ENCODE data around the gene PALMD.

PALMD gene

GRCh38 chr1:99621340-99621901 is 24.5 kb upstream of the PALMD start:
- no peaks in the 10 kb centered on the region for H3K36me3 Mint-ChIP-seq (ENCODE audit: low read depth)
- H3K9me3 Mint-ChIP-seq = no peaks in the 10 kb centered on the region
- H3K27ac Mint-ChIP-seq = no peak overlapping the region
- H3K27me3 Mint-ChIP-seq = no peaks in the 10 kb centered on the region
- H3K4me1 Mint-ChIP-seq = no peaks in the 10 kb centered on the region
- H3K4me3 Mint-ChIP-seq = no peak overlapping the region
- no peak for ATAC-seq
- DNase-seq = no peak

- ATAC-seq (no peak), DNase-seq (no peak)
- Mint-ChIP-seq H3K27ac (no peak overlapping the region), H3K4me3 (no peak overlapping the region), H3K36me3 (ENCODE audit: low read depth) (no peaks in the 10 kb centered on the region), H3K4me1 (no peaks in the 10 kb centered on the region), H3K27me3 (no peaks in the 10 kb centered on the region), H3K9me3 (no peaks in the 10 kb centered on the region)
These were observed 23.1 kb upstream of the PALMD start for GRCh38 chr1:99622702-99623347.

- Mint-ChIP-seq H3K27me3 (no peaks in the 10 kb centered on the region), H3K4me1 (no peaks in the 10 kb centered on the region), H3K9me3 (no peaks in the 10 kb centered on the region), H3K36me3 (ENCODE audit: low read depth) (no peaks in the 10 kb centered on the region), H3K4me3 (no peak overlapping the region), H3K27ac (no peak overlapping the region)
- DNase-seq (no peak), ATAC-seq (no peak)
These were observed 22.4 kb upstream of the PALMD start for GRCh38 chr1:99623554-99623953.

- Mint-ChIP-seq H3K27me3 (peaks cover 3% of the 10 kb centered on the region), H3K36me3 (ENCODE audit: low read depth) (no peaks in the 10 kb centered on the region), H3K27ac (no peak overlapping the region), H3K4me3 (no peak overlapping the region), H3K4me1 (no peaks in the 10 kb centered on the region), H3K9me3 (no peaks in the 10 kb centered on the region)
- ATAC-seq (no peak), DNase-seq (no peak)
These were observed 18.3 kb upstream of the PALMD start for GRCh38 chr1:99627615-99628014.

- no peak for DNase-seq
- Mint-ChIP-seq H3K36me3 (ENCODE audit: low read depth) (no peaks in the 10 kb centered on the region), H3K4me1 (no peaks in the 10 kb centered on the region), H3K27me3 (peaks cover 3% of the 10 kb centered on the region), H3K27ac (no peak overlapping the region), H3K4me3 (no peak overlapping the region), H3K9me3 (no peaks in the 10 kb centered on the region)
- ATAC-seq = no peak
These were observed 16.7 kb upstream of the PALMD start for GRCh38 chr1:99629164-99629563.

GRCh38 chr1:99634971-99635624 is 10.8 kb upstream of the PALMD start:
- DNase-seq (no peak), ATAC-seq (no peak)
- no peak overlapping the region for H3K27ac Mint-ChIP-seq
- peaks cover 1% of the 10 kb centered on the region for H3K27me3 Mint-ChIP-seq
- no peaks in the 10 kb centered on the region for H3K4me1 Mint-ChIP-seq
- no peak overlapping the region for H3K4me3 Mint-ChIP-seq
- no peaks in the 10 kb centered on the region for H3K9me3 Mint-ChIP-seq
- no peaks in the 10 kb centered on the region for H3K36me3 Mint-ChIP-seq (ENCODE audit: low read depth)

- Mint-ChIP-seq H3K9me3 (no peaks in the 10 kb centered on the region), H3K4me3 (no peak overlapping the region)
These were observed 10.2 kb upstream of the PALMD start for GRCh38 chr1:99635664-99636063.

GRCh38 chr1:99636647-99637175 is 9.2 kb upstream of the PALMD start:
- no peaks in the 10 kb centered on the region for H3K27me3 Mint-ChIP-seq
- H3K9me3 Mint-ChIP-seq = no peaks in the 10 kb centered on the region
- H3K27ac Mint-ChIP-seq = no peak overlapping the region
- ATAC-seq (no peak), DNase-seq (no peak)
- no peaks in the 10 kb centered on the region for H3K36me3 Mint-ChIP-seq (ENCODE audit: low read depth)
- no peak overlapping the region for H3K4me3 Mint-ChIP-seq
- no peaks in the 10 kb centered on the region for H3K4me1 Mint-ChIP-seq

More at GRCh38 chr1:99635664-99636063, 10.2 kb upstream of the PALMD start:
- peaks cover 1% of the 10 kb centered on the region for H3K27me3 Mint-ChIP-seq
- H3K4me1 Mint-ChIP-seq = no peaks in the 10 kb centered on the region
- DNase-seq = no peak
- no peak for ATAC-seq
- H3K36me3 Mint-ChIP-seq (ENCODE audit: low read depth) = no peaks in the 10 kb centered on the region
- H3K27ac Mint-ChIP-seq = no peak overlapping the region

- no peak for ATAC-seq
- Mint-ChIP-seq H3K27ac (no peak overlapping the region), H3K36me3 (ENCODE audit: low read depth) (no peaks in the 10 kb centered on the region), H3K4me1 (no peaks in the 10 kb centered on the region), H3K4me3 (no peak overlapping the region), H3K9me3 (no peaks in the 10 kb centered on the region), H3K27me3 (no peaks in the 10 kb centered on the region)
- no peak for DNase-seq
These were observed 7.1 kb upstream of the PALMD start for GRCh38 chr1:99638853-99639252.

- Mint-ChIP-seq H3K27ac (no peak overlapping the region), H3K4me3 (no peak overlapping the region), H3K9me3 (no peaks in the 10 kb centered on the region), H3K36me3 (ENCODE audit: low read depth) (no peaks in the 10 kb centered on the region), H3K4me1 (no peaks in the 10 kb centered on the region), H3K27me3 (no peaks in the 10 kb centered on the region)
- DNase-seq (no peak), ATAC-seq (no peak)
These were observed 6.5 kb upstream of the PALMD start for GRCh38 chr1:99639408-99639807.

GRCh38 chr1:99639945-99640344 is 6.0 kb upstream of the PALMD start:
- no peak for ATAC-seq
- H3K4me1 Mint-ChIP-seq = no peaks in the 10 kb centered on the region
- no peaks in the 10 kb centered on the region for H3K9me3 Mint-ChIP-seq
- no peak overlapping the region for H3K27ac Mint-ChIP-seq
- no peak overlapping the region for H3K4me3 Mint-ChIP-seq
- no peaks in the 10 kb centered on the region for H3K36me3 Mint-ChIP-seq (ENCODE audit: low read depth)
- DNase-seq = no peak
- H3K27me3 Mint-ChIP-seq = no peaks in the 10 kb centered on the region

GRCh38 chr1:99640672-99641071 is 5.2 kb upstream of the PALMD start:
- H3K4me3 Mint-ChIP-seq = no peak overlapping the region
- no peak overlapping the region for H3K27ac Mint-ChIP-seq
- H3K9me3 Mint-ChIP-seq = no peaks in the 10 kb centered on the region
- H3K36me3 Mint-ChIP-seq (ENCODE audit: low read depth) = no peaks in the 10 kb centered on the region
- ATAC-seq = no peak
- H3K4me1 Mint-ChIP-seq = no peaks in the 10 kb centered on the region
- DNase-seq = no peak
- peaks cover 3% of the 10 kb centered on the region for H3K27me3 Mint-ChIP-seq

- H3K27ac Mint-ChIP-seq = no peak overlapping the region
- H3K36me3 Mint-ChIP-seq (ENCODE audit: low read depth) = no peaks in the 10 kb centered on the region
These were observed 4.4 kb upstream of the PALMD start for GRCh38 chr1:99641558-99641957.

GRCh38 chr1:99642053-99642452 is 3.9 kb upstream of the PALMD start:
- no peaks in the 10 kb centered on the region for H3K9me3 Mint-ChIP-seq
- ATAC-seq (no peak), DNase-seq (no peak)
- H3K4me1 Mint-ChIP-seq = no peaks in the 10 kb centered on the region
- H3K4me3 Mint-ChIP-seq = no peak overlapping the region
- H3K27ac Mint-ChIP-seq = no peak overlapping the region
- no peaks in the 10 kb centered on the region for H3K36me3 Mint-ChIP-seq (ENCODE audit: low read depth)
- peaks cover 6% of the 10 kb centered on the region for H3K27me3 Mint-ChIP-seq

More at GRCh38 chr1:99641558-99641957, 4.4 kb upstream of the PALMD start:
- Mint-ChIP-seq H3K27me3 (peaks cover 6% of the 10 kb centered on the region), H3K9me3 (no peaks in the 10 kb centered on the region), H3K4me3 (no peak overlapping the region), H3K4me1 (no peaks in the 10 kb centered on the region)
- no peak for DNase-seq
- no peak for ATAC-seq
